Measurements from ENCODE around the gene VGLL3. TPM values are rescaled to one million over a fixed set of nuclear protein-coding genes. Genes with fewer than 3 reads are reported as not detected.

Gene VGLL3
- total RNA-seq, 2 donors from 2014 or later: 0.44 to 1.8 TPM

DNA sequence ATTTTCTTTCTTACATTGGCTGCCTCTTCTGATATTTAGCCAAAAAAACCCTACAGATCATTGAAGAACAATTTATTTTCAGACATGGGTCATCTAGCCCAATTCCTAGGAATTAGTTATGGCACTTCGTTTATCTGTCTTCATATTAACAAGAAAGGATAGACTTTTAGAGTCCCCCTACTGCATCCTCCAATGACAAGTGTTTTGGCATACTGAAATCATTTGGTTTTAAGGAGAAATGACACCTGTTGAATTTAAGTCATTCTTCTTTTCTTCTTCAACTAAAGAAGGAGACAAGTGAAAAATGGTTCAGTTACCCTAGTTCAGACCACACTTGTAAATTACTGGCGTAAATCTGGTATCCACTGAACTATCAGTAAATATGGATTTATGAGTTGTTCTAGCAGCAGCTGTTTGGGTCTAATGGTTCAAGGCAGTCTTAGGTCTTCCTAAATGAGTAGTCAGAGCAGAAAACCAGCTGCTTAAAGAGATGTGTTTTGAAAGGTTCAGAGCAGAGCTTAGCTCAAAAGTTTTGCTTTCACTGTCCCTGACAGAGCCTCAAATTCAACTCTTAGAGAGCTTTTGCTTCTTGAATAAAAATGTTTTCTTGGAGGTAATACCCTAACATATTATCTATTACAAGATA lies 5.6 kb downstream of the VGLL3 start:
- DNase-seq: no peak
- Histone ChIP-seq H3K36me3 (ENCODE audit: control insufficient read depth, insufficient read depth, low read length) (no peaks in the 10 kb centered on the region), H3K9ac (ENCODE audit: extremely low read depth, low read length, poor library complexity, severe bottlenecking) (no peak overlapping the region), H3K4me3 (ENCODE audit: low read length) (no peak overlapping the region), H3K27me3 (ENCODE audit: control insufficient read depth, insufficient read depth, low read length, poor library complexity, severe bottlenecking) (peaks cover 15% of the 10 kb centered on the region), H3K9me3 (ENCODE audit: control insufficient read depth, low read length) (no peaks in the 10 kb centered on the region), H3K4me1 (ENCODE audit: control insufficient read depth, insufficient read depth, low read length) (no peaks in the 10 kb centered on the region), H3K27ac (ENCODE audit: low read depth, low read length) (no peak overlapping the region)
- H3K27ac Mint-ChIP-seq: no peak overlapping the region
- H3K4me1 Mint-ChIP-seq: no peaks in the 10 kb centered on the region
- WGBS, 2 experiments (ENCODE audit: insufficient coverage in 1 of 2, insufficient read length in 1 of 2): 89 to 90% methylated on average over 2 of the region's 2 CpGs
- peaks cover 20% of the 10 kb centered on the region for H3K27me3 Mint-ChIP-seq (ENCODE audit: insufficient read depth)
- no peaks in the 10 kb centered on the region for H3K9me3 Mint-ChIP-seq
- H3K4me3 Mint-ChIP-seq: no peak overlapping the region
- no peak for TF ChIP-seq CTCF (conservative IDR thresholded peaks at IDR 0.05)
- no peaks in the 10 kb centered on the region for H3K36me3 Mint-ChIP-seq (ENCODE audit: low read depth)

DNA sequence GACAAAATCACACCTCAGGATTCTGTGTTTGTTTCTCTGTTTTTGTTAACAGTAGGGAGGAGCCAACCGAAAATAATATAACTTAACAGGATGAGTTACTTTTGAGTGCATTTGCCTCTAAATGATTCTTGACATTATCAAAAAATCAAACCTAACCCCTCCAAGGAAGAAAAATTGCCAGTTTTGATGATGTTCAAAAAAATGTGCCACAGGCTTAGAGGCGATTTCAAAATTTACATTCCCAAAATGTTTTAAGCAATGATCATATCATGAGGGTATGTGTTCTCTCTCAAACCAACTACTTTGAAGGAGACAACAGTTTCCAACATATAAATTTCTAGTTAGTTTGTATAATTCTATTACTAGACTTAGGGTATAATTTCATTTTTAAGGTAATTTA lies 6.7 kb downstream of the VGLL3 start:
- no peak overlapping the region for H3K27ac ChIP-seq (ENCODE audit: low read depth, low read length)
- H3K4me3 ChIP-seq (ENCODE audit: low read length): no peak overlapping the region
- no peak overlapping the region for H3K27ac Mint-ChIP-seq
- no peaks in the 10 kb centered on the region for H3K36me3 ChIP-seq (ENCODE audit: control insufficient read depth, insufficient read depth, low read length)
- 83 to 87% methylated on average over 1 to 2 of the region's 2 CpGs for WGBS, 2 experiments (ENCODE audit: insufficient coverage in 1 of 2, insufficient read length in 1 of 2)
- no peak for DNase-seq
- no peaks in the 10 kb centered on the region for H3K36me3 Mint-ChIP-seq (ENCODE audit: low read depth)
- H3K9me3 ChIP-seq (ENCODE audit: control insufficient read depth, low read length): no peaks in the 10 kb centered on the region
- H3K4me1 ChIP-seq (ENCODE audit: control insufficient read depth, insufficient read depth, low read length): no peaks in the 10 kb centered on the region
- H3K4me3 Mint-ChIP-seq: no peak overlapping the region
- TF ChIP-seq CTCF (conservative IDR thresholded peaks at IDR 0.05): no peak
- no peaks in the 10 kb centered on the region for H3K9me3 Mint-ChIP-seq
- no peaks in the 10 kb centered on the region for H3K4me1 Mint-ChIP-seq
- no peak overlapping the region for H3K9ac ChIP-seq (ENCODE audit: extremely low read depth, low read length, poor library complexity, severe bottlenecking)
- H3K27me3 Mint-ChIP-seq (ENCODE audit: insufficient read depth): peaks cover 10% of the 10 kb centered on the region
- peaks cover 5% of the 10 kb centered on the region for H3K27me3 ChIP-seq (ENCODE audit: control insufficient read depth, insufficient read depth, low read length, poor library complexity, severe bottlenecking)

DNA sequence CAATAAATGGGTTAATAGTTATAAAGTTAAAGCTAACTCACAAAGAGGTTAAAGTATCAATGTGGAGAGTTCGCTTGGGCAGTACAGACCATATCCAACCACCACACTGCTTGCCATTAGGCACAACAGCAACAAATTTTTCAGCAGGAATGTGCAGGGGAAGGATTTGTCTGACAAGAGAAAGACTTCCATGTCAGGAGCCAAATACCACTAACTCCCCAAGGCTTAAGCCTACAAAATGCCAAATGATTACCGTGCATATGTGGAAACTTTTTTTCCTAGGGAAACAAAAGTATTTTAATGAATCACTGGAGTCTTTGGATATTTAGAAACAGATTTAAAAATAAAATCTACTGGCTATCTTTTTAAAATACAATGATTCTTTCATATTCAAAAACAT lies 8.1 kb downstream of the VGLL3 start:
- no peaks in the 10 kb centered on the region for H3K36me3 Mint-ChIP-seq (ENCODE audit: low read depth)
- no peak overlapping the region for H3K4me3 Mint-ChIP-seq
- H3K27me3 ChIP-seq (ENCODE audit: control insufficient read depth, insufficient read depth, low read length, poor library complexity, severe bottlenecking): no peaks in the 10 kb centered on the region
- no peak overlapping the region for H3K4me3 ChIP-seq (ENCODE audit: low read length)
- H3K9ac ChIP-seq (ENCODE audit: extremely low read depth, low read length, poor library complexity, severe bottlenecking): no peak overlapping the region
- no peak for TF ChIP-seq CTCF (conservative IDR thresholded peaks at IDR 0.05)
- H3K9me3 ChIP-seq (ENCODE audit: control insufficient read depth, low read length): no peaks in the 10 kb centered on the region
- H3K27ac ChIP-seq (ENCODE audit: low read depth, low read length): no peak overlapping the region
- H3K27me3 Mint-ChIP-seq (ENCODE audit: insufficient read depth): no peaks in the 10 kb centered on the region
- H3K4me1 Mint-ChIP-seq: no peaks in the 10 kb centered on the region
- H3K9me3 Mint-ChIP-seq: no peaks in the 10 kb centered on the region
- no peaks in the 10 kb centered on the region for H3K36me3 ChIP-seq (ENCODE audit: control insufficient read depth, insufficient read depth, low read length)
- WGBS, 2 experiments (ENCODE audit: insufficient coverage in 1 of 2, insufficient read length in 1 of 2): 100% methylated on average over 1 of the region's 2 CpGs; no CpG with 5 or more reads in 1 of the 2 experiments
- DNase-seq: no peak
- H3K27ac Mint-ChIP-seq: no peak overlapping the region
- H3K4me1 ChIP-seq (ENCODE audit: control insufficient read depth, insufficient read depth, low read length): no peaks in the 10 kb centered on the region

All from endodermal cell (in vitro differentiated cells).